ENCODE results near the gene PNPLA1. TPM values are rescaled to one million over a fixed set of nuclear protein-coding genes. Genes with fewer than 3 reads are reported as not detected.

Gene PNPLA1
- polyA plus RNA-seq, 1 donor (not counting 4 experiments of a cell fraction or from before 2014, with no cell fraction given), result 0.14 TPM

- Histone ChIP-seq H3K9me3 (ENCODE audit: control insufficient read depth, low read depth, low read length) (no peaks in the 10 kb centered on the region), H3K9me1 (ENCODE audit: control insufficient read depth, extremely low read depth, insufficient read depth, low read length) (no peaks in the 10 kb centered on the region), H3K9ac (ENCODE audit: control insufficient read depth, extremely low read depth, insufficient read depth, low read length) (no peak overlapping the region), H4K20me1 (ENCODE audit: control insufficient read depth, extremely low read depth, insufficient read depth, low read length) (no peaks in the 10 kb centered on the region), H3K36me3 (ENCODE audit: control insufficient read depth in 2 of 2, extremely low read depth in 1 of 2, insufficient read depth in 2 of 2, low read length in 2 of 2) (no peaks in the 10 kb centered on the region), H3K4me3 (ENCODE audit: control insufficient read depth in 2 of 3, extremely low read depth in 1 of 3, insufficient read depth in 2 of 3, low read depth in 1 of 3, low read length in 3 of 3) (no peak overlapping the region), H2AFZ (ENCODE audit: control insufficient read depth, low read length) (no peak overlapping the region), H3K79me2 (ENCODE audit: control insufficient read depth, insufficient read depth, low read length) (no peaks in the 10 kb centered on the region), H3K4me1 (ENCODE audit: control insufficient read depth, extremely low read depth, insufficient read depth, low read length) (no peaks in the 10 kb centered on the region), H3K27ac (ENCODE audit: control insufficient read depth, insufficient read depth, low read length) (no peak overlapping the region), H3K27me3 (ENCODE audit: control insufficient read depth, extremely low read depth, insufficient read depth, low read length) (no peaks in the 10 kb centered on the region), H3K4me2 (ENCODE audit: control insufficient read depth, extremely low read depth, insufficient read depth, low read depth, low read length) (no peak overlapping the region)
- no peak for DNase-seq (ENCODE audit: low read depth, low spot score)
- no peak for FAIRE-seq
- dilution Hi-C loops (cut with MboI; ENCODE audit: extremely low pct_ligation_motif_present, low sequenced_read_pairs), result no loop called here
- no peak for TF ChIP-seq EZH2 (IDR thresholded peaks at IDR 0.05; ENCODE audit: low read length)
Observed at GRCh38 chr6:36306375-36306774, 36.5 kb downstream of the PNPLA1 start.

DNA sequence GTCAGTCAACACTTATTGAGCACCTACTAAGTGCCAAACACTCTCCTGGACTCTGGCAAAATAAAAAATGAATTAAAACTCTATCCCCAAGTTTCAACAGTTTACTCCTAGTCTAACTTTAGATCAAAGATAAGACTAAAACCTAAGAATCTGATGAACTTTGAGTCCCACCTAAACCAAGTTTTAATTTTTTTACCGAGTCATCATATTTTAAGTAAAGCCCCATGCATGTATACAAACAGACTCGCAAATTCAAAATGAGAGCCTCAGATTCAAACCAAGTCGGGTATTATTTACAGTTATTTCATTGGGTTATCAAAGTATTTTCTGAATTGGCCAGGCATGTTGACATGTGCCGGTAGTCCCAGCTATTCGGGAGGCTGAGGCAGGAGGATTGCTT, 38.7 kb downstream of the PNPLA1 start:
- H3K4me2 ChIP-seq (ENCODE audit: control insufficient read depth, extremely low read depth, insufficient read depth, low read depth, low read length), result no peak overlapping the region
- H3K9me3 ChIP-seq (ENCODE audit: control insufficient read depth, low read depth, low read length), result no peaks in the 10 kb centered on the region
- H3K9ac ChIP-seq (ENCODE audit: control insufficient read depth, extremely low read depth, insufficient read depth, low read length), result no peak overlapping the region
- FAIRE-seq (no peak), DNase-seq (ENCODE audit: low read depth, low spot score) (no peak)
- dilution Hi-C loops (cut with MboI; ENCODE audit: extremely low pct_ligation_motif_present, low sequenced_read_pairs), result no loop called here
- no peaks in the 10 kb centered on the region for H3K27me3 ChIP-seq (ENCODE audit: control insufficient read depth, extremely low read depth, insufficient read depth, low read length)
- no peak overlapping the region for H2AFZ ChIP-seq (ENCODE audit: control insufficient read depth, low read length)
- no peak overlapping the region for H3K27ac ChIP-seq (ENCODE audit: control insufficient read depth, insufficient read depth, low read length)
- no peak overlapping the region for H3K4me3 ChIP-seq (ENCODE audit: control insufficient read depth in 2 of 3, extremely low read depth in 1 of 3, insufficient read depth in 2 of 3, low read depth in 1 of 3, low read length in 3 of 3)
- no peaks in the 10 kb centered on the region for H3K79me2 ChIP-seq (ENCODE audit: control insufficient read depth, insufficient read depth, low read length)
- TF ChIP-seq EZH2 (IDR thresholded peaks at IDR 0.05; ENCODE audit: low read length), result no peak
- TF ChIP-seq, protein P1, sequence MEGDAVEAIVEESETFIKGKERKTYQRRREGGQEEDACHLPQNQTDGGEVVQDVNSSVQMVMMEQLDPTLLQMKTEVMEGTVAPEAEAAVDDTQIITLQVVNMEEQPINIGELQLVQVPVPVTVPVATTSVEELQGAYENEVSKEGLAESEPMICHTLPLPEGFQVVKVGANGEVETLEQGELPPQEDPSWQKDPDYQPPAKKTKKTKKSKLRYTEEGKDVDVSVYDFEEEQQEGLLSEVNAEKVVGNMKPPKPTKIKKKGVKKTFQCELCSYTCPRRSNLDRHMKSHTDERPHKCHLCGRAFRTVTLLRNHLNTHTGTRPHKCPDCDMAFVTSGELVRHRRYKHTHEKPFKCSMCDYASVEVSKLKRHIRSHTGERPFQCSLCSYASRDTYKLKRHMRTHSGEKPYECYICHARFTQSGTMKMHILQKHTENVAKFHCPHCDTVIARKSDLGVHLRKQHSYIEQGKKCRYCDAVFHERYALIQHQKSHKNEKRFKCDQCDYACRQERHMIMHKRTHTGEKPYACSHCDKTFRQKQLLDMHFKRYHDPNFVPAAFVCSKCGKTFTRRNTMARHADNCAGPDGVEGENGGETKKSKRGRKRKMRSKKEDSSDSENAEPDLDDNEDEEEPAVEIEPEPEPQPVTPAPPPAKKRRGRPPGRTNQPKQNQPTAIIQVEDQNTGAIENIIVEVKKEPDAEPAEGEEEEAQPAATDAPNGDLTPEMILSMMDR (optimal IDR thresholded peaks at IDR 0.05 in 1 of 3, IDR thresholded peaks at IDR 0.05 in 1 of 3, conservative IDR thresholded peaks at IDR 0.05 in 1 of 3; ENCODE audit: extremely low read depth in 1 of 3, insufficient read depth in 2 of 3, low read length in 3 of 3), result no peak
- H4K20me1 ChIP-seq (ENCODE audit: control insufficient read depth, extremely low read depth, insufficient read depth, low read length), result no peaks in the 10 kb centered on the region
- H3K36me3 ChIP-seq (ENCODE audit: control insufficient read depth in 2 of 2, extremely low read depth in 1 of 2, insufficient read depth in 2 of 2, low read length in 2 of 2), result no peaks in the 10 kb centered on the region
- H3K4me1 ChIP-seq (ENCODE audit: control insufficient read depth, extremely low read depth, insufficient read depth, low read length), result peaks cover 1% of the 10 kb centered on the region
- no peaks in the 10 kb centered on the region for H3K9me1 ChIP-seq (ENCODE audit: control insufficient read depth, extremely low read depth, insufficient read depth, low read length)

DNA sequence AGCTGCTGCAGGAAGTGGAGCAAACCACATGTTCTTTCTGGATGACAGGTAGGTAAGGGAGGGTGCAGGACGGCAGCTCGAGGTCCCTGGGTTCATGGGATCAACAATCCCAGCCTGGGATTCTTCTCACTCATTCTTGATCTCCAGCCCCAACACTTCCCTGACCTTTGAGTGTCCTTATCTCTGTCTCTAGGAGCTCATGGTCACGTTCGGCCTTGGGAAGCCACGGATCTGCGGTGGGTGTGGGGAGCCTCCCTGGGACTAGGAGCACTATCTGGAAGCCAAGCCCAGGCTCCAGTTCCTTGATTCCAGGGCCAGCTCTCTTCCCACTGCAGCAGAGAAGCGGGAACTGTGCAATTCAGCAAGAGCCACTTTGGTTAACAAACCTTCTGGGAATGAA, 39.3 kb downstream of the PNPLA1 start:
- no peak for DNase-seq (ENCODE audit: low read depth, low spot score)
- peaks cover 8% of the 10 kb centered on the region for H3K4me1 ChIP-seq (ENCODE audit: control insufficient read depth, extremely low read depth, insufficient read depth, low read length)
- H4K20me1 ChIP-seq (ENCODE audit: control insufficient read depth, extremely low read depth, insufficient read depth, low read length), result no peaks in the 10 kb centered on the region
- no peak overlapping the region for H2AFZ ChIP-seq (ENCODE audit: control insufficient read depth, low read length)
- no peaks in the 10 kb centered on the region for H3K27me3 ChIP-seq (ENCODE audit: control insufficient read depth, extremely low read depth, insufficient read depth, low read length)
- no peaks in the 10 kb centered on the region for H3K9me1 ChIP-seq (ENCODE audit: control insufficient read depth, extremely low read depth, insufficient read depth, low read length)
- H3K4me2 ChIP-seq (ENCODE audit: control insufficient read depth, extremely low read depth, insufficient read depth, low read depth, low read length), result no peak overlapping the region
- no peak overlapping the region for H3K4me3 ChIP-seq (ENCODE audit: control insufficient read depth in 2 of 3, extremely low read depth in 1 of 3, insufficient read depth in 2 of 3, low read depth in 1 of 3, low read length in 3 of 3)
- no peaks in the 10 kb centered on the region for H3K36me3 ChIP-seq (ENCODE audit: control insufficient read depth in 2 of 2, extremely low read depth in 1 of 2, insufficient read depth in 2 of 2, low read length in 2 of 2)
- no peak for FAIRE-seq
- H3K27ac ChIP-seq (ENCODE audit: control insufficient read depth, insufficient read depth, low read length), result no peak overlapping the region
- TF ChIP-seq EZH2 (IDR thresholded peaks at IDR 0.05; ENCODE audit: low read length), result no peak
- TF ChIP-seq, protein P1 (optimal IDR thresholded peaks at IDR 0.05 in 1 of 3, IDR thresholded peaks at IDR 0.05 in 1 of 3, conservative IDR thresholded peaks at IDR 0.05 in 1 of 3; ENCODE audit: extremely low read depth in 1 of 3, insufficient read depth in 2 of 3, low read length in 3 of 3), result no peak
- no peak overlapping the region for H3K9ac ChIP-seq (ENCODE audit: control insufficient read depth, extremely low read depth, insufficient read depth, low read length)
- dilution Hi-C loops (cut with MboI; ENCODE audit: extremely low pct_ligation_motif_present, low sequenced_read_pairs), result no loop called here
- H3K79me2 ChIP-seq (ENCODE audit: control insufficient read depth, insufficient read depth, low read length), result no peaks in the 10 kb centered on the region
- no peaks in the 10 kb centered on the region for H3K9me3 ChIP-seq (ENCODE audit: control insufficient read depth, low read depth, low read length)

Measured in keratinocyte (primary cell).